Measurements from ENCODE around the gene LRBA. TPM values are rescaled to one million over a fixed set of nuclear protein-coding genes. Genes with fewer than 3 reads are reported as not detected.

Gene LRBA
- total RNA-seq, 1 donor from 2014 or later: 93.1 TPM

GRCh38 chr4:150250293-150250997, 764.6 kb downstream of the LRBA start:
- DNase-seq (ENCODE audit: low spot score): no peak

- no peak for DNase-seq (ENCODE audit: low spot score)
Observed at GRCh38 chr4:150248181-150248580, 766.9 kb downstream of the LRBA start.

- no peak for DNase-seq (ENCODE audit: low spot score)
Observed at GRCh38 chr4:150247184-150247583, 767.9 kb downstream of the LRBA start.

GRCh38 chr4:150244600-150244999, 770.5 kb downstream of the LRBA start:
- DNase-seq (ENCODE audit: low spot score): no peak

DNA sequence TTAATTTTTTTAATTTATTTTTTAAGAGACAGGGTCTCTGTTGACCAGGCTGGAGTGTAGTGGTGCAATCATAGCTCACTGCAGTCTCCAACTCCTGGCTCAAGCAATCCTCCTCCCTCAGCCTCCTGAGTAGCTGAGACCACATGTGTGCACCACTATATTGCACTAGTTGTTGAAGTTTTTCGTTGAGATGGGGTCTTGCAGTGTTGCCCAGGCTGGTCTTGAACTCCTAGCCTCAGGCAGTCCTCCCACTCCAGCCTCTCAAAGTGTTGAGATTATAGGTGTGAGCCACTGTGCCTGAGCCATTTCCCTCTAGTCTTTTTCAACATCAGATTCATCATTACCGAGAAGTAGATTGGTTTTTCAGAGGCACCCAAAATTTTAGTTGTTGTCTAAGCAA, 771.2 kb downstream of the LRBA start:
- DNase-seq (ENCODE audit: low spot score): no peak

- DNase-seq (ENCODE audit: low spot score): no peak
Observed at GRCh38 chr4:150242820-150243458, 772.1 kb downstream of the LRBA start.

DNA sequence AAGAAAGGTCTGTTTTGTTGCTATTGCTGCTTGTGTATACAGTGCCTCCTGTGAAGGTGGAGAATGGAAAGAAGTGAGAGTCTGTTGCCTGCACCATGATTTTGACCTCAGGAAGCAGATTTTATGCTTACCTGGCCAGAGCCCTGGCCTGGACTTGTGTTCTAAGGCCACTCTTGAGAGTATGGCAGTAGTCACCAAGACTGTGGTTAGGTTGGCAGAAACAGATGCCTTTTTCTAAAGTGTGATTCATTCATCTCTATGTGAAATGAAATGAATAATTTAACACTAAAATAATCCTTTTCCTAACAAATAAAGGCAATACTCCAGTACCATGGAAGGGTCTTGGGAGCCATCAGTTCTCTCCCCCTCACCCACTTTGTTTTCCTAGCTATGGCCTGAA, 775.1 kb downstream of the LRBA start:
- DNase-seq (ENCODE audit: low spot score): no peak

GRCh38 chr4:150238591-150238990, 776.5 kb downstream of the LRBA start:
- no peak for DNase-seq (ENCODE audit: low spot score)

GRCh38 chr4:150237110-150237872, 777.8 kb downstream of the LRBA start:
- no peak for DNase-seq (ENCODE audit: low spot score)

GRCh38 chr4:150236626-150237025, 778.5 kb downstream of the LRBA start:
- no peak for DNase-seq (ENCODE audit: low spot score)

DNA sequence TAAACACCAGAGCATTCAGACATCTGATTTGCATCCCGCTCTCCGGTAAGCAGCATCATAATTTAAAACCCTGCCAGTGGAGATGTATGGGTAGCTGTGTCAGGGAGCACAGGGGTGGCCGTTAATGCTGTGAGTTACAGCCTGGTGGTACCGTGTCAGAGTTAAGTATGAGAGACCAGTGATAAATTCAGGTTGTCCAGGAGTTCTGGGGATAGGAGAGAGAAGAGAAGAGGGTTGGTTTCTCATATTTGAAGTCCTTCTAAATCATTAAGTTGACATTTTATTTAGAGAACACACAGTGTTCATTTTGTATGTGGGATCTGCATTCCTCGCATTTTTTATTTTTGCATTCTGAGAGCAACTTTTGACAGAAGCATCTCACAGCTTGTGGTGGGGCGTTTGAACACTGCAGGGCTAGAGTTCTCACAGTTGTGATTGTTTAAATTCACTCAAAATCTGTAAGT, 779.2 kb downstream of the LRBA start:
- DNase-seq (ENCODE audit: low spot score): no peak

- DNase-seq (ENCODE audit: low spot score): no peak
Observed at GRCh38 chr4:150235317-150235716, 779.8 kb downstream of the LRBA start.

DNA sequence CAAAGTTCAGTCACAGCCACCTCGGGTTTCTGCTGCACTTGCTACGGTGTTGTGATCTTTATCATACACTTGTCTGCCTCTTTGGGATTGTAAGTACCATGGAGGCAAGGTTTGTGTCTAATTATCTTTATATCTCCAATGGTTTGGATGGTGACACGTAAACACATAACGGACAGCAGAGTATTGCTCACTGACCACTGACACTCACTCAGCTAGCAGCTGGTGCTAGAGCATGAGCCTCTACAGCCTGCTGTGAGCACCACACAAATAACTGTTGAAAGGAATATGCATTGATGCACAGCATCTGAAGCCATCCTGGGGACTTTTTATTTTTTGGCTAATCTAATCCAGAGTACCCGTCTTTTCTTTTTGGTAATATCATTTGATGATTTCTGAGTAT, 780.8 kb downstream of the LRBA start:
- no peak for DNase-seq (ENCODE audit: low spot score)

GRCh38 chr4:150232029-150232428, 783.1 kb downstream of the LRBA start:
- DNase-seq (ENCODE audit: low spot score): no peak

GRCh38 chr4:150231107-150231770, 783.8 kb downstream of the LRBA start:
- DNase-seq (ENCODE audit: low spot score): no peak

DNA sequence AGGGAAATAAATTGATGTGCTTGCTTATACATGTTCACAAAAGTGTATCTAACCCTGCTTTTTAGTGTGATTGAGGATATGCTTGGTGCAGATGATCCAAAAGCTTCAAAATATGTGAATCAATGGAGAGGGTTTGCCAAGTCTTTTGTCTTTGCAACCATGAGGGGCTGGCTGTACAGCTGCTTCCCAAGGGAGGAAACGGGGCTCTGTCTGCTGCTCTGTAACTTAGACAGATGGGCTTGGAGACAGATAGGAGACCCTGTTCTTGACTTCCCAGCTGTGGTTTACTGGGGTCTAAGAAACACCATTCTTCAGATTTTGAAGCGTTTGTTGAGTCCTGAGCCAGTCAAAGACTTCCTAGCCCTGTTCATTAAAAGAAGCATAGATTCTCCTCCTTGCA, 784.5 kb downstream of the LRBA start:
- no peak for DNase-seq (ENCODE audit: low spot score)

DNA sequence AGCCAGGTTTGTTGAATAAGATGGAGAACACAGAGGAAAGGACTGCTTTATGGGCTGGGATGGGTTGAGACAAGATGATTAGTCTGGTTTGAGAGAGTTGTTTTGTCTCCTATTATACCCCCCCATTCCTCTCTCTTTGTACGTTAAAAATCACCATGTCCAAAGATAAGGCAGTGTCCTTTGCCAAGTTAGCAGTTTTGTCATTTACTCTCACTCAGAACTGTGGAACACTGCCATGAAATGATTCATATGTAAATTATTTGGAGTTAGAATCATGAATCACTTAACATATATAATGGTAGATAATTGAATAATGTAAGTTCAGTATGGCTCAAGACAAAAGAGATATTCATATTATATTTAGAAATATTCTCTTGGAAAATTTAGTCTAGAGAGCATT, 785.6 kb downstream of the LRBA start:
- no peak for DNase-seq (ENCODE audit: low spot score)

DNA sequence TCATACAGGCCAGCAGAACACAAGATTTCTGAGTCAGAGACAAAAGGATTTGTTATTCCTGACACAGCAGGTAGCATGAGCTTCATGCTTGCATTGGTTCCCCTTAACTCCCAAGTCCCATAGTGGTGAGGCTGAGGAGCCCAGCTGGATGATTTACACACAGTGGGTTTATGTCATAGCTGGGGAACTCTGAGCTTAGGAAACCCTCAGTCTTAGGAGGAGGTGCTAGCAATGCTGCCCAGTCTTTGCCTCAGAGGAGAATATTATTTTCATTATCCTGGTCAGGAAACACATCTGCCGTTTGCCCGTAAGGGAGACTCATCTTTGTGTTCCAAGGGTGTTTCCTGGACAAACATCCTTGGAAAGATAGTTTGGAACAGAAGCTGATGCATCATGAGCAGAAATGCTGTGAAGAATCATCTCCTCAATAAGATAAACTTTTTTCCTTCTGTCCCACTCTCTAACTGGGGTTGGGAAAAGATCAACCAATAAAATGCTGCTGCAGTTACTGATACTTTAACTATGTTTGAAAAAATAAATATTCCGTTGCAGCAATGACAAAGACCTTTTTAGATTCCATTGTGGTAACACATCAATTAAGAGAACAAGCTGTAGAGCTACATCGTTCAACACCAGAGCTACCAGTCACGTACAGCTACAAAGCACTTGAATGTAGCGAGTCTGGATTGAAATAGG, 790.0 kb downstream of the LRBA start:
- no peak for DNase-seq (ENCODE audit: low spot score)

DNA sequence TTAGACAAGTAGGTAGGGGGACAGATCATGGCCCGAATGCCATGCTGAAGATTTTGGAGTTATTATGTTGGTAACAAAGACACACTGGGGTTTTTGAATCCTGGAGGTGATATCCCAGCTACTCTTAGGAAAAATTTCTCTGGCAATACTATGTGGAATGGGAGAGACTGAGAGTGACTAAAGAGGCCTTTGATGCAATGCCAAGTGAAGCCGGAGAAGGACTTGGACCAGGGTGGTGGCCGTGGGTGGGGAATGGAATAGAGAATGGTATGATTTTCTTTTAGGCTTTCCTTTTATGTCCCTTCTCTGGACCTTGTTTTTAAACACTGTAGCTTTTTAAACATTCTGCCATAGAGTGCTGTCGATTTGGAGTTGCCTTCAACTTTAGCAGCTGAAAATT, 795.2 kb downstream of the LRBA start:
- no peak for DNase-seq (ENCODE audit: low spot score)

DNA sequence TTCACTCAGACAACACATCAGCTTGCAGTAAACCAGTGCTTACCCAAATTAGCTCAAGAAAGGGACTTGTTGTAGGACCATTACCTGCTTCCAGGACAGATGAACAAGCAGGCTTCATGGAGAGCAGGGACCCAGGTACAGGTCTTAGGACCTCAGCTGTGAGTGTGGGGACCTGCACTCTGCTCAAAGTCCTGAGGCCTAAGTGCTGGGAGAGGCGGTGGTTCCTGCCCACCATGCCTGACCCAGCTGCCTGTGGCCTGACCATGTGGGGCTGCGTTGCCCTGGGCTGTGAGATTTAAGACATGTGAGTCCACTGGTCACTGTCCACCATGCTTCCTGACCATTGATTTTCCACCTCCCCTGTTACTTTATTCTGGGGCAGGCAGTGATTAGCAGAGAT, 796.6 kb downstream of the LRBA start:
- DNase-seq (ENCODE audit: low spot score): no peak

DNA sequence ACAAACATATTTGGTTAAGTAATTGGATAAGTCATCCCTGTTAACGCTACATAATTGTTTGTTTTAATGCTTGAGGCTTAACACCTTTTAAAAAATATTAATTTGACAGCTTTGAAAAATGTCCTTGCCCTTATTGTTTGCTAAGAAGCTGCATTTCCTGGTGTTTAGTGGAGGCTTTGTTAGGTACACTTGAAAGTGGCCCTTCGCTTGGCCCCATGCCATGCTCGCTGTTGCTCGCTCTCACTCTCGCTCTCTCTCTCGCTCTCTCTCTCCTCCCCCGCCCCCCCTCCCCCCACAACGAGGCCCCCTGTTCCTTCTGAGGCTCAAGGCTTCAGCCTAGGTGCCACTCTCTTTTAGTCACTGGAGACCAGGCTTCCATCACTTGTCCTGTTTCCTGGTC, 797.3 kb downstream of the LRBA start:
- DNase-seq (ENCODE audit: low spot score): no peak

GRCh38 chr4:150217192-150217591, 797.9 kb downstream of the LRBA start:
- no peak for DNase-seq (ENCODE audit: low spot score)
